Lower leg skin (tissue), 3 donors: ENCODE measurements around the gene SERAC1.

Experiments used
- CTCF ChIP-seq, 3 donors: fragments of 450-650 bp; IDR thresholded peaks; one replicate each; pipeline ENCODE4 v1.5.1; 2016; ENCODE audit warnings: antibody characterized with exemption in 3 of 3, mild to moderate bottlenecking in 3 of 3, moderate library complexity in 2 of 3
- POLR2A ChIP-seq, 2 donors: fragments of 450-650 bp; IDR thresholded peaks; one replicate each; pipeline ENCODE4 v1.6.1; 2016 to 2017; ENCODE audit warnings: antibody characterized with exemption in 2 of 2, mild to moderate bottlenecking in 1 of 2, moderate library complexity in 1 of 2

GRCh38 chr6:158194487-158195280 lies 26.6 kb upstream of the SERAC1 start:
- TF ChIP-seq CTCF (IDR thresholded peaks at IDR 0.05) (no peak), POLR2A (IDR thresholded peaks at IDR 0.05) (no peak)
